ENCODE measurements around the gene CDKN2D.

Gene CDKN2D

DNA sequence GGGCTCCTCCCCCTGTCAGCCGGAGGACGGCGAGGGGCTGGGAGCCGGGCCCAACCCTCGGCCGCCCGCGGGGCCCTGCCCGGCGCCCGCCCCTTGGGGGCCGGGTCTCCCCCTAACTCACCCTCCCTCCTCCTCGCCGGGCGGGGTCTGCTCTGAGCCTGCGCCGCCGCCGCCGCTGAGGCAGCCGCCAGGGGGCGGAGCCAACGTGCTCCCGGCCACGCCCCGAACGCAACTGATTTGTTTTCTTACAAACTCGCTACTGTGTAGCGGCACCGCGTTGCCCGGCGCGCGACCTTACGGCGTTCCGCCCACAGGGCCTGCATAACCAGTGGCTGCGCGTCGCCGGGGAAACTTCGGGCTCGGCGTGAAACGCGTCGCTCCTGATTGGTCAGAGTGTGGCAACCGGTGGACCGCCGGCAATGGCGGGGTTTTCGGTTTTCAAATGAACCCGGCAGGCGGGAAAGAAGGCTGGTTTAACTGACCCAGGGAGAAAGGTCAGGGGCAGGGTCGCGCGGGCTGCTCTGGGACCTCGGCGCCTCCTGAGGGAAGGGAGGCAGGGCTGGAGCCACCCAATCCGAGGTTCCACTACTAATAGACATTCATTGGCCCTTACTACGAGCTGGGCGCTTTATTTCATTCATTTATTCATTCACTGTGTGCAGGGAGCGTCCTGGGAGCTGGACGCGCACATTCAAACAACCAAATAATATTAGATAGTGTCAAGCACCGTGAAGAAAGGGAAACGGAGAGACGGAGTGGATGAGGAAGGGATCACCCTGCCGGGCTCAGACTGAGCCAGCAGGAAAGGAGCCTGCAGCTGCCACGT lies at the start of gene CDKN2D:
CDKN2D (minus strand) TSS at position 154 of the 826 bp plus-strand sequence. CDS start 326 bp downstream, outside the sequence.
- peak; percentile 100 for DNase-seq

GRCh38 chr19:10617409-10618121 lies 48.8 kb upstream of the CDKN2D start:
- no peak for DNase-seq

GRCh38 chr19:10615429-10616023 lies 46.7 kb upstream of the CDKN2D start:
- no peak for DNase-seq

GRCh38 chr19:10612499-10613119 lies 43.8 kb upstream of the CDKN2D start:
- DNase-seq = no peak

DNA sequence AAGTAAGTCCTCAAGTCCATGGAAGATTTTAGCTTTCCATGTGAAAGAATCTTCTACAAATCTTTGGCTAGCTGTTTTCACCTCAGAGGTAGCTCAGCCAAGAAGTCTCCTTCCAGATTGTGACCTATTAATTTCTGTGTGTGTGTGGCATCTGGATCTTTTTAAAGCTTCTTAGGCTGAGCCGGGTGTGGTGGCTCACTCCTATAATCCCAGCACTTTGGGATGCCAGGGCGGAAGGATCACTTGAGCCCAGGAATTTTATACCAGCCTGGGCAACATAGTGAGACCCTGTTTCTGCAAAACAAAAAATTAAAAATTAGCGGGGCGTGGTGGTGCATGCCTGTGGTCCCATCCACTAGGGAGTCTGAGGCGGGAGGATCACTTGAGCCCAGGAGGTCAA lies 43.1 kb upstream of the CDKN2D start:
- DNase-seq = no peak

GRCh38 chr19:10604460-10604980 lies 35.7 kb upstream of the CDKN2D start:
- DNase-seq = no peak

DNA sequence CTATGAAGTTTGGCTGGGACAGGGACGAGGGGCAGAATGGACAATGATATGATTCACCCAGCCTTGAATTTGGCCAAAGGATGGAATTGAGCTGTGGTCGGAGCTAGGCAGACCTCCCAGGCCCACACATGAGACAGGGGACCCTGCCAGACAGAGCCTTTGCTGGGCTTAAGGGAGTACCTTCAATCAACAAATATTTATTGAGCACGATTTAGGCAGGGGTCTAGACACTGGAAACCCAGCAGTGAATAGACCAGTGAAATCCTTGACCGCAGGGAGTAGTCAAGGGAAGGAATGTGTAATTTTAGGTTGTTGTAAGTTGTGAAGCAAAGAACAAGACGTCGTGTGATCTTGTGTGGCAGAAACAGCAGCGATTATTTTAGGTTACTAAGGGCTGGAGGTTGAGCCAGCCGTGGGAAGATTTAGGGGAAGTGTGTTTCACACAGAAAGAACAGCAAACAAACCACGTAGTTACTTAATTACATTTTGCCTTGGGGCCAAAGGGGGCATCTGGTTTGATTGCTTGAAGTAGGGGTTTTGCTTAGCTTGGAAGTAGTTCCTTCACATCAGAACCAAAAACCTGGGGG lies 35.2 kb upstream of the CDKN2D start:
- peak; percentile 29 for DNase-seq

DNA sequence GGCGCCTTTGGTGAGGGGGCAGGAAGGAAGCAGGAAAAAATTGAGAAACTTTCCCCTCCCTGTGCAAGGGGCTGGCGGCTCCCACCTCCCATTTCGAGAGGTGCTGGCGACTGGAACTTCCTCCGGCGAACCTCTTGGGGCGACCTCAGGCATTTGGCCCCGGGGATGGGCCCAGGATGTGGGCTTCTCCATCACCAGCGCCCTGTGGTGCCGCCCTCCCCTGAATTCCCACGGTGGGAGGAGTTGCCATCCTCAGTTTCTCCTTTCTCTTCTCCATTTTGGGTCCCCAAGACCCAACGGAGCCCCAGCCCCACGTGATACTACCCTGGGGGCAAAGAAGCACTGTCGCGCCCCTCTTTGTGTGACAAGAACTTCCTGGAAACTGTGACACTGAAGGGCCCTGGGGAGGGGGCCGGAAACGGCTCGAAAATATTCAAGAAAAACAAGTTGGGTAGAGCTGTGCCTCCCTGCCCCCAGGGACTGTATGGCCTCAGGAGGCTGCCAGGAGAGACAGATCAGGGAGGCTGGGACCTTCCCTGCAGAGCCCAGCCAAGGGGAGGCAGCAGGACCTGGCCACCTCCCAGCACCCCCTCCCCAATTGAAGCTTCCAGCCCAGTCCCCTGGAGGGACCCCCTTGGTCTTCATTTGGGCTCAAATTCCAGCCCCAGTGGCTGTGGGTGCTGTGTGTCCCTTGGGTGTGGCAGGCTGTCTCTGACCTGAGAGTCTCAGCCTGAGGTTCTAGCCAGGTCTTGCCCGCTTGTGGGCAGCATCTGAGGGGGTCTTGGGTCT lies 34.5 kb upstream of the CDKN2D start:
- peak; percentile 80 for DNase-seq

- peak; percentile 87 for DNase-seq
These were observed 33.7 kb upstream of the CDKN2D start for GRCh38 chr19:10602330-10603083.

DNA sequence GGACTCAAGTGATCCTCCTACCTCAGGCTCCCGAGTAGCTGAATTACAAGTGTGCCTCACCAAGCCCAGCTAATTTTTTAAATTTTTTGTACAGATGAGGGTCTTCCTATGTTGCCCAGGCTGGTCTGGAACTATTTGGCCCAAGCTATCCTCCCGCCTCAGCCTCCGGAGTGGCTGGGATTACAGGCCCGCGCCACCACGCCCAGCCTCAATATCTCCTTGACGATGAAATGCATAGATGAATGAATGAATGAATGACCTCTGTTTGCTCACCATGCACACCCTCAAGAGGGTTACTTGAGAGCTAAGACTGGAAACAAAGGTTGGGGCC lies 33.2 kb upstream of the CDKN2D start:
- no peak for DNase-seq

DNA sequence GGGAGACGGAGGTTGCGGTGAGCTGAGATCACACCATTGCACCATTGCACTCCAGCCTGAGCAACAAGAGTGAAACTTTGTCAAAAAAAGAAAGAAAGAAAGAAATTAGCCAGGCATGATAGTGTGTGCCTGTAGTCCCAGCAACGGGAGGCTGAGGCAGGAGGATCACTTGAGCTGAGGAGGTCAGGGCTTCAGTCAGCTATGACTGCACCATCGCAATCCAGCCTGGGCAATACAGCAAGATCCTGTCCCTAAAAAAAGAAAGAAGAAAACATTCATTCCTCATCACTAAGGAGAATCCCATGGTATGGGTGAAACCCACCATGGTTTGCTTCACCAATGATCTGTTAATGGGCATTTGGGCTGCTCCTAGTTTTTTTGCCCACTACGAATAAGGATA lies 31.4 kb upstream of the CDKN2D start:
- DNase-seq = no peak

DNA sequence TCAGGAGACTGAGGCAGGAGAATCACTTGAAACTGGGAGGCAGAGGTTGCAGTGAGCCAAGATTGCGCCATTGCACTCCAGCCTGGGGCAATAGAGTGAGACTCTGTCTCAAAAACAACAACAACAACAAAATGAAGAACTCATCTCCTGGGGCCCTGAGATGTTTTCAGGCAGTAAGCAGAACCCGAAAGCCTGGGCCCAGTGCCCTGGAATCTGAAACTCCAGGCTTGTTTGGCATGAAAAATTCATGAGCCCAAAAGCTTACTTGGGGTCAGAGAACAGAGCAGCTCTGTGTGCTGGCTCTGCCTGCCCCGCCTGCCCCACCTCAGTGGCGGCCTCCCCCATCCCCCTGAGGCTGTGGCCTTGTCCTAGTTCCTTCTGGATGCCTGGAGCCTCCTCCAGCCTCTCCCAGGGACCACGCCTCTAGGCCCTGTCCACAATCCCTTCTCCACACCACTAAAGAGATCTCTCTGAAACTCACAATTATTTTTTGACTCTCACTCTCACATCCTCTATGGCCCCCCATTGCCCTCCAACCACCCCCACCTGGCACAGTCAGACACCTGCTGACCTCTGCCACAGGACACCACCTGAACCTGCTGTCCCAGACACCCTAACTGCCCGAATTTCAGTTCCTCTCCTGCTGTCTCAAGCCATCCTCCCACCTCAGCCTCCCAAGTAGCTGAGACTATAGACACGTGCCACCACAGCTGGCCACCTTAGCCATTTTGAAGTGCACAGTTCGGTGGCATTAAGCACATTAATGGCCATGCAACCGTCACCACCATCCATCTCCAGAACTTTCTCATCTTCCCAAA lies 25.2 kb upstream of the CDKN2D start:
- DNase-seq = no peak

GRCh38 chr19:10593148-10593547 lies 24.4 kb upstream of the CDKN2D start:
- DNase-seq = no peak

DNA sequence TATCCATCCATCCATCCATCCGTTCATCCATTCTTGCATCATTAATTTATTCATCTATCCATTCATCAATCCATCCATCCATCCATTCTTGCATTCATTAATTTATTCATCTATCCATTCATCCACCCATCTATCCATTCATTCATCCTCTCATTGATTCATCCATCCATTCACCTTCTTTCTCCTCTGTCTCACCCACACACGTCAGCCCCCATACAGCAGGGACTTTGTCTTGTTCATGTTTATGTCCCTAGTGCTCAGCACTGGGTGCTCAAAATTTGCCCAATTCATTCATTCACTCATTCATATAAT lies 19.0 kb upstream of the CDKN2D start:
- no peak for DNase-seq

- no peak for DNase-seq
These were observed 18.5 kb upstream of the CDKN2D start, which contains the start of gene AP1M2 for GRCh38 chr19:10587022-10587838. AP1M2 (minus strand) TSS chr19:10587312; CDS start chr19:10587231, 81 bp downstream.

- no peak for DNase-seq
These were observed 17.6 kb upstream of the CDKN2D start for GRCh38 chr19:10586396-10586795.

DNA sequence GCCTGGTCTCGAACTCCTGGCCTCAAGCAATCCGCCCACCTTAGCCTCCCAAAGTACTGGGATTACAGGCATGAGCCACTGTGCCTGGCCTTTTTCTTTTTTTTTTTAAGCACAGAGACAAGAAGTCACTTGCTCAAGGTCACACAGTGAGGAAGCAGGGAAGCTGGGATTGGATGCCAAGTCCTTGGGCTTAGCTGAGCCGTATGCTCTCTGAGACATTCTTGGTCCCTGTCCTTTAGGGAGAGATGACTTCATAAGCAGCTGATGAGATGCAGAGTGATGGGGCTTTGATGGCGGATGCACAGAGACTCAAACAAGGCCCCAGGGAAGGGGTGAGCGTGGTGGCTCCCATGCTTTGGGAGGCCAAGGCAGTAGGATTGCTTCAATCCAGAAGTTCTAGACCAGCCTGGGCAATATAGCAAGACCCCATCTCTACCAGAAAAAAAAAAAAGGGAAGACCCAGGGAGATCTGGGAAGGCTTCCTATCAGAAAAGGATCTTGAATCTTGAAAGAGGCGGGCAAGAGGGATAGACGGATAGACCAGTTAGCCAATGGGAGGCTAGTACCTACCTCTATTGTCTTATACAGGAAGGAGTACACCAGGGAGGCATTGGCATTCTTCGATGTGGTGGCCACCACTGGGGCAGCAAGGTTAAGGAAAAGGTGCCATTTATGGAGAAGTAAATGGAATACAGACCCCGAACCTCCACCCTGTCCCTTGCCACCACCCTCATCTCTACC lies 14.4 kb upstream of the CDKN2D start:
- no peak for DNase-seq

DNA sequence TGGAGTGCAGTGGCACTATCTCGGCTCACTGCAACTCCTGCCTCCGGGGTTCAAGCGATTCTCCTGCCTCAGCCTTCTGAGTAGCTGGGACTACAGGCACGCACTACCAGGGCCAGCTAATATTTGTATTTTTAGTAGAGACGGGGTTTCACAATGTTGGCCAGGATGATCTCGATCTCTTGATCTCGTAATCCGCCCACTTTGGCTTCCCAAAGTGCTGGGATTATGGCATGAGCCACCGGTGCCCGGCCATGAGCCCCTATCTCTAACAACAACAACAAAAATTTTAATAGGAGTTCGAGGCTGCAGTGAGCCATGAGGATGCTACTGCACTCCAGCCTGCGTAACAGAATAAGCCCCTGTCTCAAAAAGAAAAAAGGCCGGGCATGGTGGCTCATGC lies 13.3 kb upstream of the CDKN2D start:
- no peak for DNase-seq

All from activated naive CD4-positive, alpha-beta T cell treated with anti-CD3 and anti-CD28 coated beads, Interleukin-2, amount 50 U/mL, for 16 hours (primary cell).